Measurements from ENCODE around the gene NLRP5. TPM values are rescaled to one million over a fixed set of nuclear protein-coding genes. Genes with fewer than 3 reads are reported as not detected.
"Not testable (repeated sequence)": the region's sequence is repeated elsewhere in the genome, so short reads cannot be mapped to it uniquely, and the experiment has no call there.

Gene NLRP5
- total RNA-seq, 1 donor from 2014 or later, result not detected

DNA sequence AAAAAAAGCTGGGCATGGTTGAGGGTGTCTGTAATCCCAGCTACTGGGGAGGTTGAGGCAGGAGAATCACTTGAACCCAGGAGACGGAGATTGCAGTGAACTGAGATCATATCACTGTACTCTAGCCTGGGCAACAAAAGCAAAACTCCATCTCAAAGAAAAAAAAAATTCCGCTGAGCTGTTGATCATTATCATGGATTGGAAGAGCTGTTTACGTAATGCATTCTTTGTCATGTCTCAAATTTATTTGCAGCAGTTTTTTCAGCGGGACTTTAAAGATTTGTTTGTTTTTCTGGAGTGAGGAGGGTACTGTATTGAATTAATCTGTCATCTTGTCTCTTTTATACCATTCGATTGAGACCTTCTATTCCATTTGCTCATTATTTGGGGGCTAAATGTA lies 4.3 kb downstream of the NLRP5 start:
- DNase-seq (ENCODE audit: low read depth), result no peak
- no peaks in the 10 kb centered on the region for H3K36me3 ChIP-seq (ENCODE audit: control insufficient read depth, insufficient read depth, low read length)
- H3K4me3 ChIP-seq (ENCODE audit: low read depth, low read length), result no peak overlapping the region
- TF ChIP-seq, protein P1, sequence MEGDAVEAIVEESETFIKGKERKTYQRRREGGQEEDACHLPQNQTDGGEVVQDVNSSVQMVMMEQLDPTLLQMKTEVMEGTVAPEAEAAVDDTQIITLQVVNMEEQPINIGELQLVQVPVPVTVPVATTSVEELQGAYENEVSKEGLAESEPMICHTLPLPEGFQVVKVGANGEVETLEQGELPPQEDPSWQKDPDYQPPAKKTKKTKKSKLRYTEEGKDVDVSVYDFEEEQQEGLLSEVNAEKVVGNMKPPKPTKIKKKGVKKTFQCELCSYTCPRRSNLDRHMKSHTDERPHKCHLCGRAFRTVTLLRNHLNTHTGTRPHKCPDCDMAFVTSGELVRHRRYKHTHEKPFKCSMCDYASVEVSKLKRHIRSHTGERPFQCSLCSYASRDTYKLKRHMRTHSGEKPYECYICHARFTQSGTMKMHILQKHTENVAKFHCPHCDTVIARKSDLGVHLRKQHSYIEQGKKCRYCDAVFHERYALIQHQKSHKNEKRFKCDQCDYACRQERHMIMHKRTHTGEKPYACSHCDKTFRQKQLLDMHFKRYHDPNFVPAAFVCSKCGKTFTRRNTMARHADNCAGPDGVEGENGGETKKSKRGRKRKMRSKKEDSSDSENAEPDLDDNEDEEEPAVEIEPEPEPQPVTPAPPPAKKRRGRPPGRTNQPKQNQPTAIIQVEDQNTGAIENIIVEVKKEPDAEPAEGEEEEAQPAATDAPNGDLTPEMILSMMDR (IDR thresholded peaks at IDR 0.05; ENCODE audit: insufficient read depth, low read length, poor library complexity, severe bottlenecking), result no peak
- H3K27me3 ChIP-seq (ENCODE audit: control insufficient read depth, insufficient read depth, low read length), result no peaks in the 10 kb centered on the region

DNA sequence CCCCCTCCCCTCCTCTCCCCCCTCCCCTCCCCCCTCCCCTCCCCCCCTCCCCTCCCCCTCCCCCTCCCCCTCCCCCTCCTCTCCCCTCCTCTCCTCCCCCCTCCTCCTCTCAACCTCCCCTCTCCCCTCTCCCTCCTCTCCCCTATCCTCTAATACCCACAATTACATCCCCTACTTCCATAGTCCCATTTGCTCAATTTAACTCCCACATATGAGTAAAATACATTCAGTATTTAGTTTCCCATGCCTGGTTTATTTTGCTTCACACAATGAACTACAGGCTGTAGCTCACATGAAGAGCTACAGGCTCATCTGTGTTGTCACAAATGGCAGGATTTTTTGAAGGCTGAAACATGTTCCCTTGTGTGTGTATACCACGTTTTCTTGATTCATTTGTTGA lies 6.9 kb downstream of the NLRP5 start:
- no peaks in the 10 kb centered on the region for H3K27me3 ChIP-seq (ENCODE audit: control insufficient read depth, insufficient read depth, low read length)
- TF ChIP-seq, protein P1 (IDR thresholded peaks at IDR 0.05; ENCODE audit: insufficient read depth, low read length, poor library complexity, severe bottlenecking), result no peak
- no peak overlapping the region for H3K4me3 ChIP-seq (ENCODE audit: low read depth, low read length)
- no peaks in the 10 kb centered on the region for H3K36me3 ChIP-seq (ENCODE audit: control insufficient read depth, insufficient read depth, low read length)
- DNase-seq (ENCODE audit: low read depth), result no peak

DNA sequence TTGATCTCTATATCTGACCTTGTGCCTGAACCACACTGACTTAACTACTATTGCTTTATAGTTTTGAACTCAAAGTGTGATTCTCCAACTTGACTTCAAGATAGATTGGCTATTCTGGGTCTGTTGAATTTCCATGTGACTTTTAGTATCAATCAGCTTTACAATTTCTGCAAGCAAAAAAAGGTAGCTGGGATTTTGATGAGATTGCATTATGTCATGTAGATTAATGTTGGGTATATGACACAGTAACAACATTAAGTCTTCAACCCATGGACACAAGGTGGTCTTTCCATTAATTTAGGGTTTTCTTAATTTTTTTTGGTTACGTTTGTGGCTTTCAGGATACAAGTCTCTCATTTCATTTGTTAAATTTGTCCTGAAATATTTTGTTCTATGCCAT lies 28.2 kb downstream of the NLRP5 start:
- H3K4me3 ChIP-seq (ENCODE audit: low read depth, low read length), result no peak overlapping the region
- no peaks in the 10 kb centered on the region for H3K27me3 ChIP-seq (ENCODE audit: control insufficient read depth, insufficient read depth, low read length)
- H3K36me3 ChIP-seq (ENCODE audit: control insufficient read depth, insufficient read depth, low read length), result no peaks in the 10 kb centered on the region
- no peak for DNase-seq (ENCODE audit: low read depth)
- TF ChIP-seq, protein P1 (IDR thresholded peaks at IDR 0.05; ENCODE audit: insufficient read depth, low read length, poor library complexity, severe bottlenecking), result no peak

DNA sequence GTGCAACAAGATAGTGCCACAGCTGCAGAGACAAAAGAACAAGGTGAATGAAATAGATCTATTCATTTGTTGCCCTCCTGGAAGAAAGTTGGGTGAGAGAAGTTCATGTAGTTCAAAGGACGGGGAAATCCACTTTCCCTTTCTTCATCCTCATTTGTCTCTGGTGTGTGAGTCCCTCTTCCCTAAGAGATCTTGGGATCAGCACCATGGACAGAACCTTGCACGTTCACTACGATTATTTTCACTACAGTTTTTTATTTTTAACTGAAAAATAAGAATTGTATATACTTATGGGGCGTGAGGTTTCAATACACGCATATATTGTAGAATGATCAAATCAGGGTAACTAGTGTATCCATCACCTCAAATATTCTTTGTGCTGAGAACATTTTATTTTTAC lies 29.2 kb downstream of the NLRP5 start:
- Histone ChIP-seq H3K36me3 (ENCODE audit: control insufficient read depth, insufficient read depth, low read length) (no peaks in the 10 kb centered on the region), H3K4me3 (ENCODE audit: low read depth, low read length) (no peak overlapping the region), H3K27me3 (ENCODE audit: control insufficient read depth, insufficient read depth, low read length) (no peaks in the 10 kb centered on the region)
- TF ChIP-seq, protein P1 (IDR thresholded peaks at IDR 0.05; ENCODE audit: insufficient read depth, low read length, poor library complexity, severe bottlenecking), result no peak
- DNase-seq (ENCODE audit: low read depth), result no peak

DNA sequence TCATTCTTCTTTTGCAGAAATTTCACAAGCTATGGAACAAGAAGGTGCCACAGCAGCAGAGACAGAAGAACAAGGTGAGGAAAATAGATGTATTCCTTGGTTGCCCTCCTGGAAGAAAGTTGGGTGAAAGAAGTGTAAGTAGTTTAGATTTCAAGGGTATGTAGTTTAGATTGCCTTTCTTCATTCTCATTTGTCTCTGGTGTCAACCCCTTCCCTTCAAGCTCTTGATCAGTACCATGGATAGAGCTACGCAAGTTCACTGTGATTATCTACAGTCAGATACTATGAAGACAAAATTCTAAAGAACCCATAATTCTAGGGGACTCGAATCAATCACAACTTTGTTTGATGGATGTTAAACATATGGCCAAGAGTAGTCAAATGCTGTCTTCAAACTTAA lies 32.8 kb downstream of the NLRP5 start:
- DNase-seq (ENCODE audit: low read depth); H3K36me3 ChIP-seq (ENCODE audit: control insufficient read depth, insufficient read depth, low read length); H3K27me3 ChIP-seq (ENCODE audit: control insufficient read depth, insufficient read depth, low read length); H3K4me3 ChIP-seq (ENCODE audit: low read depth, low read length): not testable (repeated sequence)

DNA sequence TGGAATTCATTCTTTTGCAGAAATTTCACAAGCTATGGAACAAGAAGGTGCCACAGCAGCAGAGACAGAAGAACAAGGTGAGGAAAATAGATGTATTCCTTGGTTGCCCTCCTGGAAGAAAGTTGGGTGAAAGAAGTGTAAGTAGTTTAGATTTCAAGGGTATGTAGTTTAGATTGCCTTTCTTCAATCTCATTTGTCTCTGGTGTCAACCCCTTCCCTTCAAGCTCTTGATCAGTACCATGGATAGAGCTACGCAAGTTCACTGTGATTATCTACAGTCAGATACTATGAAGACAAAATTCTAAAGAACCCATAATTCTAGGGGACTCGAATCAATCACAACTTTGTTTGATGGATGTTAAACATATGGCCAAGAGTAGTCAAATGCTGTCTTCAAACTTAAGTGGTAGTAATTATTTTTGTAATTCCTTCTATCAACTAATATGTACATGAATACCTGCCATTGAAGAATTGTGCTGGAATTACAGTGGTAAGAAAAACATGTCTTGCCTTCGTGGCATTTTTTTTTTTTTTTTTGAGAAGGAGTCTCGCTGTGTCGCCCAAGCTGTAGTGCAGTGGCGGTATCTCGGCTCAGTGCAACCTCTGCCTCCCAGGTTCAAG lies 33.9 kb downstream of the NLRP5 start:
- DNase-seq (ENCODE audit: low read depth); H3K36me3 ChIP-seq (ENCODE audit: control insufficient read depth, insufficient read depth, low read length); H3K27me3 ChIP-seq (ENCODE audit: control insufficient read depth, insufficient read depth, low read length); H3K4me3 ChIP-seq (ENCODE audit: low read depth, low read length): not testable (repeated sequence)

DNA sequence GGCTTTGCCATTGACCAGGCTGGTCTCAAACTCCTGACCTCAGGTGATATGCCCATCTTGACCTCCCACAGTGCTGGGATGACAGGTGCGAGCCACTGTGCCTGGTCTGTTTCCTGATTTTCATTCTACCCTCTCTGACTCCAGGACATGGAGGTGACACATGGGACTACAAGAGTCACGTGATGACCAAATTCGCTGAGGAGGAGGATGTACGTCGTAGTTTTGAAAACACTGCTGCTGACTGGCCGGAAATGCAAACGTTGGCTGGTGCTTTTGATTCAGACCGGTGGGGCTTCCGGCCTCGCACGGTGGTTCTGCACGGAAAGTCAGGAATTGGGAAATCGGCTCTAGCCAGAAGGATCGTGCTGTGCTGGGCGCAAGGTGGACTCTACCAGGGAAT lies 40.2 kb downstream of the NLRP5 start:
- H3K27me3 ChIP-seq (ENCODE audit: control insufficient read depth, insufficient read depth, low read length), result no peaks in the 10 kb centered on the region
- no peak overlapping the region for H3K4me3 ChIP-seq (ENCODE audit: low read depth, low read length)
- TF ChIP-seq, protein P1 (IDR thresholded peaks at IDR 0.05; ENCODE audit: insufficient read depth, low read length, poor library complexity, severe bottlenecking), result no peak
- DNase-seq (ENCODE audit: low read depth), result no peak
- no peaks in the 10 kb centered on the region for H3K36me3 ChIP-seq (ENCODE audit: control insufficient read depth, insufficient read depth, low read length)
